Left lung (tissue), 10 donors: ENCODE measurements around the gene GRPR. TPM values are rescaled to one million over a fixed set of nuclear protein-coding genes. Genes with fewer than 3 reads are reported as not detected.
A peak's percentile ranks its signal among the peaks of the same experiment; 100 is the strongest.

Experiments used
- ATAC-seq: fragments of 200-7000 bp; cut with Tn5 transposase; one replicate; pipeline ENCODE4 v1.9.1; 2020; ENCODE audit warnings: moderate library complexity
- DNase-seq, 4 donors: peaks; one replicate each; pipeline ENCODE4 v3.0.0-alpha.2; 2013 to 2020
- H3K27ac ChIP-seq, 2 donors: fragments of 200-600 bp; sonication (generic) in 1 of 2; one replicate each; pipeline versions ENCODE4 v1.5.0 to v1.8.0; 2020 to 2021
- H3K27me3 ChIP-seq, 2 donors: fragments of 200-600 bp; sonication (generic) in 1 of 2; one replicate each; pipeline versions ENCODE4 v1.5.0 to v1.8.0; 2020 to 2021
- H3K36me3 ChIP-seq, 2 donors: fragments of 200-600 bp; sonication (generic) in 1 of 2; one replicate each; pipeline versions ENCODE4 v1.5.0 to v1.8.0; 2020 to 2021
- H3K4me1 ChIP-seq, 2 donors: fragments of 200-600 bp; one replicate each; pipeline ENCODE4 v1.8.0; 2021
- H3K4me3 ChIP-seq, 2 donors: fragments of 200-600 bp; sonication (generic) in 1 of 2; one replicate each; pipeline versions ENCODE4 v1.5.0 to v1.8.0; 2020 to 2021; ENCODE audit warnings: mild to moderate bottlenecking in 1 of 2
- H3K9me3 ChIP-seq, 2 donors: fragments of 200-600 bp; sonication (generic) in 1 of 2; one replicate each; pipeline versions ENCODE4 v1.5.0 to v1.8.0; 2020 to 2021
- CTCF ChIP-seq, 2 donors: fragments of 200-600 bp; sonication (generic) in 1 of 2; IDR thresholded peaks; one replicate each; pipeline versions ENCODE4 v1.5.0 to v1.8.0; 2021; ENCODE audit warnings: antibody characterized with exemption in 2 of 2
- intact Hi-C, 2 donors: fragments of 100-400 bp; cut with DNase I; formaldehyde crosslinking; loops; one replicate each; pipeline versions ENCODE4 v1.11.2 to v1.14.2; 2022
- polyA plus RNA-seq, 6 donors: library from polyadenylated mRNA; unstranded; fragments of 120-200 nt; gene quantifications; one replicate each; pipeline ENCODE4 v1.2.1, GENCODE V29; 2013; ENCODE audit not compliant: insufficient read length in 6 of 6
- total RNA-seq, 2 donors: library from RNA; stranded (reverse); fragmentation: NEBNext Ultra II Directional; extraction: Animal tissue kit (Norgen Biotek cat#: 25700); gene quantifications; one replicate each; pipeline ENCODE4 v1.2.1, GENCODE V29; 2021
- donor health status: DM: no; HTN: yes; CAD: no.
- donor health status: DM: no; HTN: no; CAD: no.

The GRPR gene
- total and polyA plus RNA-seq, 8 donors = 0.13 to 0.43 (median 0.26) TPM

GRCh38 chrX:16119353-16120220 is 3.8 kb upstream of the GRPR start:
- Histone ChIP-seq H3K4me3 (no peak overlapping the region), H3K27ac (peak overlapping the region in 1 of 2 donors; percentile 28), H3K27me3 (peaks cover 0 to 13% of the 10 kb centered on the region in 2 donors), H3K36me3 (no peaks in the 10 kb centered on the region), H3K4me1 (no peaks in the 10 kb centered on the region), H3K9me3 (peaks cover 0 to 2% of the 10 kb centered on the region in 2 donors)
- intact Hi-C loops = no loop called here
- DNase-seq (no peak), ATAC-seq (no peak)
- TF ChIP-seq CTCF (IDR thresholded peaks at IDR 0.05) = no peak

DNA sequence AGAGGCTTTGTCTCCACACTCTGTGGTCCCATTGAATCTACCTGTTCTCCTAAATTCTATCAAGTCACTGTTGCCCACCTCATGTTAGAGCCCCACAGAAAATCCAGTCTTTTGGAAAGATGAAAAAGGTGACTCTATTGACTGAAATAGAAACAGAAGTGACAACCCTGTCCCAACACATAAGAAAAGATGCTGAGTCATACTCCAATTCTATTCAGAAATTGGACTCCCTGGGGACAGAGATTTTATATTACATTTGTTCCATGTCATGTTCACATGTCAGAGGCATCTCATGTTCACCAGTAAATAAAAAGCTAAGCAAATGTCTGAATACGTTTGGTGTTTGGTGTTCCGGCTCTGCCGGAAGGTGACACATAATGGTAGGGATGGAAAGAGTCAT is 2.9 kb upstream of the GRPR start:
- H3K27ac ChIP-seq = no peak overlapping the region
- no peak overlapping the region for H3K4me3 ChIP-seq
- ATAC-seq = no peak
- H3K9me3 ChIP-seq = peaks cover 0 to 2% of the 10 kb centered on the region in 2 donors
- no peak for DNase-seq
- intact Hi-C loops = no loop called here
- H3K4me1 ChIP-seq = no peaks in the 10 kb centered on the region
- no peaks in the 10 kb centered on the region for H3K36me3 ChIP-seq
- TF ChIP-seq CTCF (IDR thresholded peaks at IDR 0.05) = no peak
- peaks cover 0 to 13% of the 10 kb centered on the region in 2 donors for H3K27me3 ChIP-seq

DNA sequence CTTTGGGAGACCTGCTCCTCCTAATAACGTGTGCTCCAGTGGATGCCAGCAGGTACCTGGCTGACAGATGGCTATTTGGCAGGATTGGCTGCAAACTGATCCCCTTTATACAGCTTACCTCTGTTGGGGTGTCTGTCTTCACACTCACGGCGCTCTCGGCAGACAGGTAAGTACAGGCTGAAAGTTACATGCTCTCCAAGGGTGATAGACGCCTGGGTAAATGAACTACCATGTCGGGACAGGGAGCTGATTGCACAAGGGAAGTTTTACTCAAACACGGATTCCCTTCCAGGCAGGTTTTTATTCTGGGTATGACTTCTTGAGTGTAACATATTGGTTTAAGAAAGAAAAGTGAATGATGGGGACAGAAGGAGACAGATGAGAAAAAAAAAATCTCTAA is 836 bp downstream of the GRPR start:
- ATAC-seq (no peak), DNase-seq (no peak)
- Histone ChIP-seq H3K27me3 (peaks cover 0 to 13% of the 10 kb centered on the region in 2 donors), H3K9me3 (no peaks in the 10 kb centered on the region), H3K4me3 (no peak overlapping the region), H3K36me3 (no peaks in the 10 kb centered on the region), H3K27ac (no peak overlapping the region), H3K4me1 (no peaks in the 10 kb centered on the region)
- no peak for TF ChIP-seq CTCF (IDR thresholded peaks at IDR 0.05)
- intact Hi-C loops = no loop called here

DNA sequence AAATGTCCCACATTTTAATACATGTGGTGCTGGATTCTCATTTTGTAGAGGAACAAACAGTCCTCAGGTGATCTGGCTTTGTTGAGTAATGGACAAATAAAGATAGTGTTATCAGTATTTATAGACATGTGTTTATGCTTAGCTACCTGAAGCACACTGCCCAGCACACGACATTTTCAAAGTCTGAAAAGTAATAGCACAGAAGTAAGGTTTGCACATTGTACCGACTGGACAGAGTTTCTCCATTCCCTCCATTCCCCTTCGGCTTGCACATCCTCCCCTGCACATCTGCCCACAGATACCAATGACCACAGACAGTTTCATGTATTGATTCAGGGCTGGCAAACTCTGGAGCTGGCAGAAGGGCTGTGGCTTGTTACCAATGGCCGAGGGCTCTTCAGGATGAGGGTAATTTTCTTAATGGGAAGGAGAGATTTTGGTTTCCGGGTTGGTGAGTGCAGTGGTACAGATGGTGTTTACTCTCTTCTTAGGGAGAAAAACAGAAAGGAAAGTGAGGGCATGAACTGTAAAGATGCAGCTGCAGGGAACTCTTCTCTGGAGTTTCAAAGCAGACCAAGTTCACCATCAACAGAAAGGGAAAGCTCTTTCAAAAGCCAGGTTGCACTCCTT is 2.3 kb downstream of the GRPR start:
- H3K27ac ChIP-seq = no peak overlapping the region
- H3K4me3 ChIP-seq = no peak overlapping the region
- no peaks in the 10 kb centered on the region for H3K9me3 ChIP-seq
- no peaks in the 10 kb centered on the region for H3K4me1 ChIP-seq
- TF ChIP-seq CTCF (IDR thresholded peaks at IDR 0.05) = no peak
- H3K27me3 ChIP-seq = peaks cover 0 to 13% of the 10 kb centered on the region in 2 donors
- ATAC-seq = no peak
- no peak for DNase-seq
- intact Hi-C loops = no loop called here
- H3K36me3 ChIP-seq = no peaks in the 10 kb centered on the region

DNA sequence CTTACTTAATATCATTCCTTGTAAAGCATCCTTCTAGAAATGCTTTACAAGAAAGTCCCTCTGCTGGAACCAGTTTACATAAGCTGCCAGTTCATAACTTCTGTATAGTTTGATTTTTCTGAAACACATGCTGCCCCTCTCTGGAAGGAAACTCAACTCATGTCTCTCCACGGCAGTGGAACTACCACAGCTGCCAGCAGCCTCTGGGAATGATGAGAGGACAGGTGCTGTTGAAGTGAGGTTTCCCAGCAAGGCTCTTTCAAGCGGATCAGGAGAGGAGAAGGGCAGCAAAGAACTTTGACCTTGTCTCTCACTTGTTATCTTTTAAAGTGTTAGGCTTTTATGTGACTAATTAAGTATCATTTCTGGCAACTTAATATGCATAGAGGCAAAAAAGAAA is 7.3 kb downstream of the GRPR start:
- DNase-seq (no peak), ATAC-seq (no peak)
- peaks cover 0 to 6% of the 10 kb centered on the region in 2 donors for H3K27me3 ChIP-seq
- no peak overlapping the region for H3K4me3 ChIP-seq
- no peaks in the 10 kb centered on the region for H3K9me3 ChIP-seq
- no peak overlapping the region for H3K27ac ChIP-seq
- TF ChIP-seq CTCF (IDR thresholded peaks at IDR 0.05) = no peak
- intact Hi-C loops = no loop called here
- H3K36me3 ChIP-seq = no peaks in the 10 kb centered on the region
- no peaks in the 10 kb centered on the region for H3K4me1 ChIP-seq
